ENCODE data around the gene SLC22A23. TPM values are rescaled to one million over a fixed set of nuclear protein-coding genes. Genes with fewer than 3 reads are reported as not detected.

Gene SLC22A23
- total RNA-seq, 1 experiment from 2014 or later: 6.8 TPM

DNA sequence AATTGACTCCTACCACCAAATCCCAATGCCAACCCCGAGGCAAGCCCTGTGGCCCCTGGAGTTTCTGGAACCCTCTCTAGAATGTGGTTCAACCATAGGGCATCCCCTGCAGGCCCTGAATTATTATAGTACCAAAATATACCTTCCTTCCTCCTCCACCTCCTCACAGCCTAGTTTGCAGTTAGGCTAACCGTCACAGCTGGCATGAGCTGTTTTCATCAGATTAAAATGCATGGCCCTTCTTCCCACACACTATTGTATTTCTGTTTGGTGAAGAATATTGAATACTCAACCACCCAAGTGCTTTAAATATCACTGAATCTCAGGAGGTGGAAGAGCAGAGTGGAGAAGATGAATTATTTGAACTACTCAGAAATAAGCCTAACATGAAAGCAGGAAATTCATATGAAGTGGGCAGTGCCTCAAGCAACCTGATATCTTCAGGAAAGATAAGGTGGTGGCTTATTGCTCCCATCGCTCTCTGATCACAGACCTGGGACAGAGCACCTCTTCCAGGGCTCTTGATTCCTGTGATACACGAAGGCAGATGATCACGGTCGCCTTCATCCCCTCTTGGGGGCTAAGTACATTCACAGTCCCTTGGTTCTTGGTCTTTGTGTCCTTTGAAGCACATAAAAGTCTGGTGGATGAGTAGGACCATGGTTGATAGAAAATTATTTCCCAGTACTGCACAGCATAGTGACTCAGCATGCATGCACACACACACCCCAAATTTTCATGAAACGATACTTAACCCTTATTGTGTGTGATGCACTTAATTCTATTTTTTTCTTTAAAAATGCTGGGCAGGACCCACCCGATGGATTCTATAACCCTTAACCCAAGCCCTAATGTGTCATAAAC, 107.2 kb downstream of the SLC22A23 start:
- Histone ChIP-seq H2BK12ac (ENCODE audit: insufficient read length, low read depth, low read length) (no peak overlapping the region), H3K27ac (ENCODE audit: insufficient read length, low read depth, low read length) (no peak overlapping the region)

More for the DNA sequence above, 107.2 kb downstream of the SLC22A23 start:
- H3K9me3 ChIP-seq (ENCODE audit: control insufficient read depth, low read depth, low read length): no peaks in the 10 kb centered on the region
- no peaks in the 10 kb centered on the region for H3K79me1 ChIP-seq (ENCODE audit: insufficient read depth, low read depth, low read length, poor library complexity, severe bottlenecking)
- no peak overlapping the region for H3K4me2 ChIP-seq (ENCODE audit: insufficient read depth, insufficient read length, low read length)
- no peak overlapping the region for H2AK5ac ChIP-seq (ENCODE audit: insufficient read length, low read length)
- H3K14ac ChIP-seq (ENCODE audit: insufficient read depth, low read length): no peak overlapping the region
- H3K4me3 Mint-ChIP-seq: no peak overlapping the region
- peaks cover 0 to 7% (median 0%) of the 10 kb centered on the region in 3 experiments; a peak in 3 of 7 replicates for H3K36me3 Mint-ChIP-seq (ENCODE audit: insufficient read depth in 1 of 3, low read depth in 3 of 3)
- H3K23me2 ChIP-seq (ENCODE audit: insufficient read length, low read depth, low read length, poor library complexity, severe bottlenecking): no peaks in the 10 kb centered on the region
- no peaks in the 10 kb centered on the region for H3K27me3 ChIP-seq (ENCODE audit: insufficient read depth, low read length)
- peaks cover 3% of the 10 kb centered on the region for H3K27me3 Mint-ChIP-seq (ENCODE audit: low read depth)
- H2AFZ ChIP-seq (ENCODE audit: low read length): no peak overlapping the region
- H2BK15ac ChIP-seq (ENCODE audit: low read depth, low read length): no peak overlapping the region
- no peak overlapping the region for H3K27ac Mint-ChIP-seq
- H3K56ac ChIP-seq (ENCODE audit: insufficient read length, low read depth, low read length): no peak overlapping the region
- no peaks in the 10 kb centered on the region for H4K20me1 ChIP-seq (ENCODE audit: control insufficient read depth, insufficient read depth, insufficient read length)
- no peak overlapping the region for H3K23ac ChIP-seq (ENCODE audit: insufficient read length, low read depth, low read length)
- no peak overlapping the region for H2BK5ac ChIP-seq (ENCODE audit: insufficient read length, low read length)
- no peak overlapping the region for H3K4ac ChIP-seq (ENCODE audit: low read depth, low read length)
- H4K8ac ChIP-seq (replicated peaks; ENCODE audit: insufficient read length, low read depth, low read length): no peak overlapping the region
- no peak overlapping the region for H2BK20ac ChIP-seq (ENCODE audit: low read depth, low read length, poor library complexity, severe bottlenecking)
- no peak overlapping the region for H3K9ac ChIP-seq (ENCODE audit: extremely low read depth, insufficient read length, low read length)
- no peak for DNase-seq
- H3K9me3 Mint-ChIP-seq: no peaks in the 10 kb centered on the region
- no peaks in the 10 kb centered on the region; the same call in 1 of the 2 replicates for H3K79me2 ChIP-seq (ENCODE audit: insufficient read depth, low read length)
- H3K4me1 ChIP-seq (ENCODE audit: insufficient read depth, low read length): peaks cover 16% of the 10 kb centered on the region
- no peak for TF ChIP-seq CTCF (conservative IDR thresholded peaks at IDR 0.05)
- no CpG with 5 or more reads among the region's 8 CpGs for whole genome bisulfite sequencing (ENCODE audit: extremely low coverage, insufficient read length, low lambda C conversion rate)
- no peak overlapping the region for H3T11ph ChIP-seq (ENCODE audit: low read length)
- peaks cover 51 to 56% of the 10 kb centered on the region in 2 experiments for H3K4me1 Mint-ChIP-seq
- H3K18ac ChIP-seq (ENCODE audit: insufficient read length, low read depth, low read length): no peak overlapping the region
- no peak overlapping the region for H4K5ac ChIP-seq (ENCODE audit: insufficient read length, low read depth, low read length)
- no peak overlapping the region for H4K91ac ChIP-seq (ENCODE audit: insufficient read length, low read depth, low read length)
- no peak overlapping the region for H2BK120ac ChIP-seq (ENCODE audit: low read depth, low read length, poor library complexity, severe bottlenecking)
